Uterus (tissue), 2 donors: ENCODE data around the gene CASQ1.

Experiments
- POLR2A ChIP-seq, 2 donors: fragments of 450-650 bp; IDR thresholded peaks; one replicate each; pipeline ENCODE4 v1.6.1; 2016; ENCODE audit warnings: antibody characterized with exemption in 2 of 2, mild to moderate bottlenecking in 1 of 2, moderate library complexity in 1 of 2
- TF ChIP-seq, protein P1 (sequence below), 4 experiments: fragments of 200-600 bp in 2 of 4; fragments of 450-650 bp in 2 of 4; sonication (generic) in 2 of 4; IDR thresholded peaks; one replicate each; pipeline ENCODE4 v1.5.1; 2016 to 2019; ENCODE audit warnings: antibody characterized with exemption in 4 of 4, mild to moderate bottlenecking in 2 of 4, moderate library complexity in 1 of 4

DNA sequence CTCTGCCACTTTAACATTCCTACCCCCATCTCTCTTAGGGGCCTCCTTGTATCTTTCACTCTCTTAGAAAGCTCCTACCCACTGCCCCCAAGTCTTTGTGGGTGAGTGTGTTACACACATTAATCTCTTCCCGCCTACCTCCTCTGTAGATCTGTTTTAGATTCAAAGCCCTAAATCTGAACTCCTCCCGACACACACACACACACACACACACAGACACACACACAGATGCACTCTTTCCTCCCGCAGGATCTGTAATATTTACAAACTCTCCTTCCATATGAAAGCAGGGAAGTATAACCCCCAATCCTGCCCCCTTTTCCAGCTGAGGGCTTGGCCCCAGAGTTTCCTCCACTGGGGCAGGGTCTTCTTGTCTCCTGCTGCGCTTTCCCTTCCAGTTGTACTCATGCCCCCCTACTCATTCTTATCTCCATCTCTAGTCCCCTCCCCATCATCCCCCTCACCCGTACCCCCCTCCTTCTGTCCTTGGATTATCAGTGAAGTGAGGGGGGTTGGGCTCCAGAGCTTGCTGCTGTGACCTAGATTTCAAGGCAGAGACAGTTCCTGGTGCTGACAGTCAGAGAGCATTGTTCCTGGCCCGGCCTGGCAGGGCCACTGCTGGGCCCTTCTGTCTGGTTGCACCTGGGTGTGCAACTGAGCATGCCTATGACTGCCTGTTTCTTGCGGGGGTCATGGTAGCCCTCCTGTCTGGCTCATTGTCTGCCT is 19.1 kb downstream of the CASQ1 start:
- TF ChIP-seq, protein P1, sequence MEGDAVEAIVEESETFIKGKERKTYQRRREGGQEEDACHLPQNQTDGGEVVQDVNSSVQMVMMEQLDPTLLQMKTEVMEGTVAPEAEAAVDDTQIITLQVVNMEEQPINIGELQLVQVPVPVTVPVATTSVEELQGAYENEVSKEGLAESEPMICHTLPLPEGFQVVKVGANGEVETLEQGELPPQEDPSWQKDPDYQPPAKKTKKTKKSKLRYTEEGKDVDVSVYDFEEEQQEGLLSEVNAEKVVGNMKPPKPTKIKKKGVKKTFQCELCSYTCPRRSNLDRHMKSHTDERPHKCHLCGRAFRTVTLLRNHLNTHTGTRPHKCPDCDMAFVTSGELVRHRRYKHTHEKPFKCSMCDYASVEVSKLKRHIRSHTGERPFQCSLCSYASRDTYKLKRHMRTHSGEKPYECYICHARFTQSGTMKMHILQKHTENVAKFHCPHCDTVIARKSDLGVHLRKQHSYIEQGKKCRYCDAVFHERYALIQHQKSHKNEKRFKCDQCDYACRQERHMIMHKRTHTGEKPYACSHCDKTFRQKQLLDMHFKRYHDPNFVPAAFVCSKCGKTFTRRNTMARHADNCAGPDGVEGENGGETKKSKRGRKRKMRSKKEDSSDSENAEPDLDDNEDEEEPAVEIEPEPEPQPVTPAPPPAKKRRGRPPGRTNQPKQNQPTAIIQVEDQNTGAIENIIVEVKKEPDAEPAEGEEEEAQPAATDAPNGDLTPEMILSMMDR (IDR thresholded peaks at IDR 0.05): no peak
- no peak for TF ChIP-seq POLR2A (IDR thresholded peaks at IDR 0.05)
